Trophoblast cell (in vitro differentiated cells and primary cell): ENCODE results near the gene RETREG3. TPM values are rescaled to one million over a fixed set of nuclear protein-coding genes. Genes with fewer than 3 reads are reported as not detected.

ENCODE experiments used
- DNase-seq, 2 donors: peaks; one replicate each; pipeline ENCODE4 v3.0.0-alpha.2; 2016
- H2AFZ ChIP-seq: 2 replicates; pipeline ENCODE4 v1.6.1; 2013; ENCODE audit warnings: low read length, moderate library complexity, mild to moderate bottlenecking; ENCODE audit not compliant: insufficient read depth, poor library complexity
- H2AK5ac ChIP-seq: 2 replicates; pipeline ENCODE4 v1.6.1; 2013; ENCODE audit warnings: mild to moderate bottlenecking, low read length
- H2BK120ac ChIP-seq: 2 replicates; pipeline ENCODE4 v1.6.1; 2013; ENCODE audit warnings: low read length, mild to moderate bottlenecking, moderate library complexity; ENCODE audit not compliant: insufficient read depth, poor library complexity
- H2BK12ac ChIP-seq: 2 replicates; pipeline ENCODE4 v1.6.1; 2013; ENCODE audit warnings: mild to moderate bottlenecking, low read length, moderate library complexity
- H2BK5ac ChIP-seq: 2 replicates; pipeline ENCODE4 v1.6.1; 2013; ENCODE audit warnings: low read length, low read depth, moderate library complexity, mild to moderate bottlenecking; ENCODE audit not compliant: poor library complexity
- H3K14ac ChIP-seq: 2 replicates; pipeline ENCODE4 v1.6.1; 2013; ENCODE audit warnings: mild to moderate bottlenecking, low read length
- H3K18ac ChIP-seq: 2 replicates; pipeline ENCODE4 v1.6.1; 2013; ENCODE audit warnings: mild to moderate bottlenecking, low read length
- H3K23ac ChIP-seq: 2 replicates; pipeline ENCODE4 v1.6.1; 2013; ENCODE audit warnings: low read length
- H3K27ac ChIP-seq: 2 replicates; pipeline ENCODE4 v1.5.1; 2013; ENCODE audit warnings: low read depth, mild to moderate bottlenecking, inconsistent platforms, low read length, moderate library complexity
- H3K27me3 ChIP-seq: 2 replicates; pipeline ENCODE4 v1.6.1; 2013; ENCODE audit warnings: inconsistent platforms, mild to moderate bottlenecking, low read length, moderate library complexity; ENCODE audit not compliant: insufficient read depth
- H3K36me3 ChIP-seq, 2 experiments: 1 replicate in 1 of 2; 2 replicates in 1 of 2; pipeline ENCODE4 v1.6.1; 2013; ENCODE audit warnings: low read length in 2 of 2, mild to moderate bottlenecking in 2 of 2, moderate library complexity in 1 of 2; ENCODE audit not compliant: insufficient read depth in 2 of 2, control insufficient read depth in 1 of 2
- H3K4ac ChIP-seq: 2 replicates; pipeline ENCODE4 v1.6.1; 2013; ENCODE audit warnings: low read depth, mild to moderate bottlenecking, low read length, moderate library complexity
- H3K4me1 ChIP-seq, 2 experiments: 1 replicate in 1 of 2; 2 replicates in 1 of 2; pipeline ENCODE4 v1.6.1; 2013; ENCODE audit warnings: low read length in 2 of 2, mild to moderate bottlenecking in 2 of 2, moderate library complexity in 1 of 2; ENCODE audit not compliant: insufficient read depth in 2 of 2, control insufficient read depth in 1 of 2
- H3K4me2 ChIP-seq: 2 replicates; pipeline ENCODE4 v1.6.1; 2013; ENCODE audit warnings: inconsistent platforms, mild to moderate bottlenecking, low read length, moderate library complexity
- H3K4me3 ChIP-seq: 2 replicates; pipeline ENCODE4 v1.5.1; 2013; ENCODE audit warnings: mild to moderate bottlenecking, low read depth, low read length, inconsistent platforms
- H3K79me1 ChIP-seq: one replicate; pipeline ENCODE4 v1.6.1; 2013; ENCODE audit warnings: low read length
- H3K79me2 ChIP-seq: 2 replicates; pipeline ENCODE4 v1.6.1; 2013; ENCODE audit warnings: low read length, mild to moderate bottlenecking; ENCODE audit not compliant: control insufficient read depth, insufficient read depth, poor library complexity
- H3K9ac ChIP-seq: 2 replicates; pipeline ENCODE4 v1.6.1; 2013; ENCODE audit warnings: mild to moderate bottlenecking, low read length
- H3K9me3 ChIP-seq: 2 replicates; pipeline ENCODE4 v1.6.1; 2013; ENCODE audit warnings: low read depth, mild to moderate bottlenecking, control low read depth, inconsistent platforms, low read length; ENCODE audit not compliant: insufficient read depth
- H4K12ac ChIP-seq: 2 replicates; pipeline ENCODE4 v1.6.1; 2013; ENCODE audit warnings: low read depth, mild to moderate bottlenecking, low read length, moderate library complexity
- H4K8ac ChIP-seq: 2 replicates; pipeline ENCODE4 v1.6.1; 2013; ENCODE audit warnings: low read depth, mild to moderate bottlenecking, low read length, moderate library complexity
- H4K91ac ChIP-seq: one replicate; pipeline ENCODE4 v1.6.1; 2013; ENCODE audit warnings: low read depth, mild to moderate bottlenecking, low read length, moderate library complexity
- WGBS: extraction: QIAGEN DNeasy Blood & Tissue Kit; methylation state at CpG from one replicate; pipeline ENCODE4 v1.1.7; 2013; ENCODE audit warnings: missing lambda C conversion rate; ENCODE audit not compliant: insufficient read length, insufficient coverage; ENCODE audit errors: extremely low coverage; 5-methylcytosine and 5-hydroxymethylcytosine counted together
- polyA plus RNA-seq: library from polyadenylated mRNA; stranded (reverse); fragments of 200-250 nt; gene quantifications from 2 replicates; pipeline ENCODE4 v1.2.3, GENCODE V29; 2013

The RETREG3 gene
- polyA plus RNA-seq = 36.8 and 39.1 TPM in 2 replicates

GRCh38 chr17:42609182-42609813 is at the start of gene RETREG3, which contains the start of gene TUBG1:
TSS of gene RETREG3 (minus strand) at chr17:42609374. CDS start at chr17:42609324, 50 bp downstream.
TSS of gene TUBG1 (plus strand) at chr17:42609683. CDS start at chr17:42609738, 55 bp downstream.
- H3K27me3 ChIP-seq = no peaks in the 10 kb centered on the region
- peaks cover 3% of the 10 kb centered on the region for H3K9me3 ChIP-seq
- peak within 1 kb of the TSS; percentile 97 for H3K4me3 ChIP-seq
- peak within 1 kb of the TSS; percentile 58 for H2AFZ ChIP-seq
- peaks cover 8% of the 10 kb centered on the region for H3K79me1 ChIP-seq
- H2BK120ac ChIP-seq = peak within 1 kb of the TSS; percentile 64
- peak within 1 kb of the TSS; percentile 77 for H3K4ac ChIP-seq
- H3K4me1 ChIP-seq = peaks cover 0 to 5% of the 10 kb centered on the region in 2 experiments
- H3K4me2 ChIP-seq = peak within 1 kb of the TSS; percentile 97
- H3K27ac ChIP-seq = peak within 1 kb of the TSS; percentile 80
- peaks cover 21 to 24% of the 10 kb centered on the region in 2 experiments for H3K36me3 ChIP-seq
- peak within 1 kb of the TSS; percentile 89 for H4K8ac ChIP-seq
- H2BK5ac ChIP-seq = peak within 1 kb of the TSS; percentile 70
- H4K91ac ChIP-seq = peak within 1 kb of the TSS; percentile 84
- DNase-seq = peak; percentile 100
- H2BK12ac ChIP-seq = peak within 1 kb of the TSS; percentile 10
- H3K9ac ChIP-seq = peak within 1 kb of the TSS; percentile 97
- H2AK5ac ChIP-seq = peak within 1 kb of the TSS; percentile 45
- H3K18ac ChIP-seq = peak within 1 kb of the TSS; percentile 85
- H3K14ac ChIP-seq = peak within 1 kb of the TSS; percentile 70
- peaks cover 8% of the 10 kb centered on the region for H3K79me2 ChIP-seq
- peak within 1 kb of the TSS; percentile 66 for H3K23ac ChIP-seq
- peak within 1 kb of the TSS; percentile 84 for H4K12ac ChIP-seq
- no CpG with 5 or more reads among the region's 66 CpGs for WGBS

- H3K9ac ChIP-seq = no peak overlapping the region
- DNase-seq = no peak
- H2AFZ ChIP-seq = no peak overlapping the region
- H4K12ac ChIP-seq = no peak overlapping the region
- peaks cover 9% of the 10 kb centered on the region for H3K79me1 ChIP-seq
- H2BK120ac ChIP-seq = no peak overlapping the region
- peaks cover 4 to 20% of the 10 kb centered on the region in 2 experiments for H3K4me1 ChIP-seq
- no peak overlapping the region for H3K27ac ChIP-seq
- H4K8ac ChIP-seq = no peak overlapping the region
- H3K4me3 ChIP-seq = no peak overlapping the region
- H3K4ac ChIP-seq = no peak overlapping the region
- H3K79me2 ChIP-seq = peaks cover 4% of the 10 kb centered on the region
- no peak overlapping the region for H3K18ac ChIP-seq
- H2BK5ac ChIP-seq = no peak overlapping the region
- H2AK5ac ChIP-seq = no peak overlapping the region
- WGBS = no CpG with 5 or more reads among the region's 9 CpGs
- H3K9me3 ChIP-seq = no peaks in the 10 kb centered on the region
- no peak overlapping the region for H2BK12ac ChIP-seq
- no peak overlapping the region for H3K4me2 ChIP-seq
- no peak overlapping the region for H3K14ac ChIP-seq
- H3K27me3 ChIP-seq = no peaks in the 10 kb centered on the region
- H4K91ac ChIP-seq = no peak overlapping the region
- H3K36me3 ChIP-seq = peaks cover 5 to 6% of the 10 kb centered on the region in 2 experiments
- no peak overlapping the region for H3K23ac ChIP-seq
Measured at GRCh38 chr17:42657824-42658588, 48.8 kb upstream of the RETREG3 start.

DNA sequence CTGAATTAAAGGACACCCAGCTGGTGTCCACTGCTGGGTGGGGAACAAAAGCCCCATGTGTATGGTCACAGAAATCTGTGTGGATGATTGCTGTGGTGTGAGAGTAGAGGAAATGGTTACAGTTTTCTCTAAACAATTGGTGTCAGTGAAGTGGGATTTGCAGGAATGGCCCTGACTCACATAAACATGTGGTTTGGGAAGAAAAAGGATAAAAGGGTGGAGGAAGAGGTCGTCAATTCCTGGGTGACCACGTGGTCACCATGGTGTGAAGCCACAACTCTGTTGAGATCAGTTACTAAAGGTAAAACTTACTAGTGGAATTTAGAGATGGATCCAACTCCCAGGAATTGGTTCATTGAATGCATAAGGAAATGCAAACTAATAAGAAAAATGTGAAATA is 46.4 kb upstream of the RETREG3 start:
- Histone ChIP-seq H3K4ac (no peak overlapping the region), H3K23ac (no peak overlapping the region), H4K8ac (no peak overlapping the region), H3K79me1 (peaks cover 9% of the 10 kb centered on the region), H3K36me3 (no peaks in the 10 kb centered on the region), H3K4me2 (no peak overlapping the region), H3K18ac (no peak overlapping the region), H3K9me3 (no peaks in the 10 kb centered on the region), H2AK5ac (no peak overlapping the region), H3K9ac (no peak overlapping the region), H3K4me1 (peaks cover 4 to 18% of the 10 kb centered on the region in 2 experiments), H2BK5ac (no peak overlapping the region), H3K27me3 (no peaks in the 10 kb centered on the region), H4K12ac (no peak overlapping the region), H3K4me3 (no peak overlapping the region), H3K79me2 (peaks cover 4% of the 10 kb centered on the region), H2BK12ac (no peak overlapping the region), H2AFZ (no peak overlapping the region), H4K91ac (no peak overlapping the region), H3K27ac (no peak overlapping the region), H3K14ac (no peak overlapping the region), H2BK120ac (no peak overlapping the region)
- DNase-seq = peak in 1 of 2 donors; percentile 20
- WGBS = no CpG with 5 or more reads among the region's 2 CpGs

GRCh38 chr17:42653179-42654124 is 44.3 kb upstream of the RETREG3 start:
- no peaks in the 10 kb centered on the region for H3K27me3 ChIP-seq
- no peak overlapping the region for H2AK5ac ChIP-seq
- H3K79me2 ChIP-seq = no peaks in the 10 kb centered on the region
- H3K4me1 ChIP-seq = peaks cover 4 to 11% of the 10 kb centered on the region in 2 experiments
- H3K9me3 ChIP-seq = no peaks in the 10 kb centered on the region
- no peak overlapping the region for H3K4me3 ChIP-seq
- H2BK120ac ChIP-seq = peak overlapping the region; percentile 54
- H3K4ac ChIP-seq = no peak overlapping the region
- H3K23ac ChIP-seq = no peak overlapping the region
- DNase-seq = peak; percentile 42 to 57
- H3K18ac ChIP-seq = peak overlapping the region; percentile 79
- peak overlapping the region; percentile 84 for H2BK12ac ChIP-seq
- peak overlapping the region; percentile 57 for H3K4me2 ChIP-seq
- H3K79me1 ChIP-seq = peaks cover 4% of the 10 kb centered on the region
- peak overlapping the region; percentile 49 for H4K12ac ChIP-seq
- peak overlapping the region; percentile 84 for H3K14ac ChIP-seq
- WGBS = no CpG with 5 or more reads among the region's 42 CpGs
- H3K27ac ChIP-seq = peak overlapping the region; percentile 43
- H4K91ac ChIP-seq = peak overlapping the region; percentile 73
- peak overlapping the region; percentile 56 for H2AFZ ChIP-seq
- peak overlapping the region; percentile 23 for H2BK5ac ChIP-seq
- H3K9ac ChIP-seq = no peak overlapping the region
- peak overlapping the region; percentile 91 for H4K8ac ChIP-seq
- no peaks in the 10 kb centered on the region for H3K36me3 ChIP-seq
